Fibroblast of mammary gland (primary cell): Measurements from ENCODE around the gene OR5B2.
A peak's percentile ranks its signal among the peaks of the same experiment; 100 is the strongest.

Experiments
- DNase-seq: peaks from one replicate; pipeline ENCODE4 v3.0.0-alpha.2; 2010; ENCODE audit warnings: low read depth
- H3K4me3 ChIP-seq: 2 replicates; pipeline ENCODE4 v1.5.1; 2011; ENCODE audit warnings: low read depth, mild to moderate bottlenecking, low read length, moderate library complexity; ENCODE audit not compliant: control insufficient read depth
- TF ChIP-seq, protein P1 (sequence below): conservative IDR thresholded peaks from 2 replicates; pipeline ENCODE4 v1.5.1; 2011; ENCODE audit warnings: low read depth, low read length, inconsistent platforms; ENCODE audit not compliant: control insufficient read depth, insufficient read depth

The OR5B2 gene

DNA sequence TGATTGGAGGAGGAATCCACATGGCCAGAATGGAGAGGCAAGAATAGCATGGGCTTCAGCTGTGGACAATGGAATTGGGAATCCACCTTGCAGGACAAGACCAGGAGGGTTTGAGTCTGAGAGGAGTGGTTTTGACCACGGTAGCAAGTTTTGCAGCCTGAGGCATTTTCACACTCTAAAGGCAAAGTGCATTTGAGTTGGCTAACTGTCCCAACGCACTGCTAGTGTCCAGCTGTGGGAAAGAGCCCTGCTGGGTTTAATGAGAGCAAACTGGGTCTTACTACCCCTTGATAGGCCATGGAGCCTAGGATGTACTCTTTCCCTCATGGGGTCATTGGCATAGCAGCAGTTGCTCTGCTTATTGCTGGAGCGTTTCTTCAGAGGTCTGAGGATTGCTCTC is at the start of gene OR5B2:
Gene OR5B2 (minus strand): TSS at position 101 of the 400 bp plus-strand sequence. CDS start 4,860 bp downstream, outside the sequence.
- DNase-seq = no peak
- TF ChIP-seq, protein P1, sequence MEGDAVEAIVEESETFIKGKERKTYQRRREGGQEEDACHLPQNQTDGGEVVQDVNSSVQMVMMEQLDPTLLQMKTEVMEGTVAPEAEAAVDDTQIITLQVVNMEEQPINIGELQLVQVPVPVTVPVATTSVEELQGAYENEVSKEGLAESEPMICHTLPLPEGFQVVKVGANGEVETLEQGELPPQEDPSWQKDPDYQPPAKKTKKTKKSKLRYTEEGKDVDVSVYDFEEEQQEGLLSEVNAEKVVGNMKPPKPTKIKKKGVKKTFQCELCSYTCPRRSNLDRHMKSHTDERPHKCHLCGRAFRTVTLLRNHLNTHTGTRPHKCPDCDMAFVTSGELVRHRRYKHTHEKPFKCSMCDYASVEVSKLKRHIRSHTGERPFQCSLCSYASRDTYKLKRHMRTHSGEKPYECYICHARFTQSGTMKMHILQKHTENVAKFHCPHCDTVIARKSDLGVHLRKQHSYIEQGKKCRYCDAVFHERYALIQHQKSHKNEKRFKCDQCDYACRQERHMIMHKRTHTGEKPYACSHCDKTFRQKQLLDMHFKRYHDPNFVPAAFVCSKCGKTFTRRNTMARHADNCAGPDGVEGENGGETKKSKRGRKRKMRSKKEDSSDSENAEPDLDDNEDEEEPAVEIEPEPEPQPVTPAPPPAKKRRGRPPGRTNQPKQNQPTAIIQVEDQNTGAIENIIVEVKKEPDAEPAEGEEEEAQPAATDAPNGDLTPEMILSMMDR = no peak
- no peak within 1 kb of the TSS for H3K4me3 ChIP-seq

GRCh38 chr11:58471892-58472291 is 44.0 kb upstream of the OR5B2 start:
- TF ChIP-seq, protein P1 = no peak
- no peak for DNase-seq
- no peak overlapping the region for H3K4me3 ChIP-seq

DNA sequence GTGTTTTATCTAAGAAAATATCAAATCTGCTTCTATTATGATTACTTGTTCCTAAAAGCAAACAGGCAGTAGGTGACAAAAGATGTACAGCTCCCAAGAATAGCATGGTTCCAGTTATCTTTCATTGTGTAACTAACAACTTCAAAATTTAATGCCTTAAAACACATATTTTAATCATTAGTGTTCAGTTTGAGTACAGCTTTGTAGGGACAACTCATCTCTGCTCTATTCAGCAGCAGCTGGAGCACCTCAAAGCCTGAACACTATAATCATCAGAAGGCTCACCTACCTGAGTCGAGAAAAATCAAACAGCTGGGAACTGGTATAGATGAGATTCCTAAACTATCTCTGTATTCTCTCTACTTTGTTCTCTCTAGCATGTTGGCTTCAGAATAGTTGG is 38.4 kb upstream of the OR5B2 start:
- no peak for DNase-seq
- no peak overlapping the region for H3K4me3 ChIP-seq
- TF ChIP-seq, protein P1 = no peak

DNA sequence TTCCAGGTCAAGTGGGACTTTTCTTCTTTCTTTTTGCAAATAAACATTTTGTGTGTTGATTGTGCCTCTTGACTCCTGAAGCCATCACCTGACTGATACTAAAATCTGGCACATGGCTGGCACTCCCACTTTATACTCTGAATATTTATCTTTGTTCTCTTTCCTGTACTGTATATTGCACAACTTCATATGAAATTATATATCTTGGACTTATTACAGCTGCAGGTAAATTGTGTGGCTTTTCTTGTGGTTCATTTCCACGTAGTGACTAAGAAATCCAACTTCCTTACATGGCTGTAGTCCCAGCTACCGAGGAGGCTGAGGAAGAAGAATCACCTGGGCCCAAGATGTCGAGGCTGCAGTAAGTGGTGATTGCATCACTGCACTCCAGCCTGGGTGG is 37.8 kb upstream of the OR5B2 start:
- no peak overlapping the region for H3K4me3 ChIP-seq
- no peak for DNase-seq
- TF ChIP-seq, protein P1 = no peak

GRCh38 chr11:58451585-58451984 is 23.7 kb upstream of the OR5B2 start:
- TF ChIP-seq, protein P1 = no peak
- DNase-seq = peak; percentile 6
- H3K4me3 ChIP-seq = no peak overlapping the region

- no peak overlapping the region for H3K4me3 ChIP-seq
- DNase-seq = no peak
- TF ChIP-seq, protein P1 = no peak
Measured at GRCh38 chr11:58446294-58446693, 18.4 kb upstream of the OR5B2 start.

DNA sequence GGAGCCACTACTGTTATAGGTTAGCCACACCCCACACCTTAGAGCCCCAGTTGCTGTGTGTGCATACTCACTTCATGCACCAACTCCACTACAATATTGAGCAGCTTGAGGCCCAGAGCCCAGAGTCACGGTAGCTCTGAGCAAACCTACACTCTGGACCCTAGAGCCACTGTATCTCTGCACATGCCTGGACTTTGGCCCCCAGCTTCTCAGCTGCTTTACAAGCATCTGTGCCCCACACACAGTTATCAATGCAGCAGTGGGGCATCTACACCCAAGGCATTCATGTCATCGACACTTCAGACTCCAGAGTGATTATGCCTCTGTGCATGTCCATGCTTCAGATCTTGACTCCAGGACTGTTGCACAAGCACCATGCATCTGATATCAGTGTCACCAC is 16.4 kb upstream of the OR5B2 start:
- TF ChIP-seq, protein P1 = no peak
- H3K4me3 ChIP-seq = no peak overlapping the region
- DNase-seq = no peak
